Esophagus squamous epithelium (tissue), 4 donors: ENCODE results near the gene PRKD1.

Source experiments
- POLR2A ChIP-seq, 4 donors: fragments of 450-650 bp; IDR thresholded peaks; one replicate each; pipeline ENCODE4 v1.6.1; 2017; ENCODE audit warnings: antibody characterized with exemption in 4 of 4, mild to moderate bottlenecking in 4 of 4, moderate library complexity in 3 of 4
- TF ChIP-seq, protein P1 (sequence below), 6 experiments: fragments of 450-650 bp in 4 of 6; fragments of 200-600 bp in 2 of 6; sonication (generic) in 2 of 6; IDR thresholded peaks; one replicate each; pipeline ENCODE4 v1.5.1; 2016 to 2019; ENCODE audit warnings: antibody characterized with exemption in 6 of 6, mild to moderate bottlenecking in 4 of 6, moderate library complexity in 4 of 6

DNA sequence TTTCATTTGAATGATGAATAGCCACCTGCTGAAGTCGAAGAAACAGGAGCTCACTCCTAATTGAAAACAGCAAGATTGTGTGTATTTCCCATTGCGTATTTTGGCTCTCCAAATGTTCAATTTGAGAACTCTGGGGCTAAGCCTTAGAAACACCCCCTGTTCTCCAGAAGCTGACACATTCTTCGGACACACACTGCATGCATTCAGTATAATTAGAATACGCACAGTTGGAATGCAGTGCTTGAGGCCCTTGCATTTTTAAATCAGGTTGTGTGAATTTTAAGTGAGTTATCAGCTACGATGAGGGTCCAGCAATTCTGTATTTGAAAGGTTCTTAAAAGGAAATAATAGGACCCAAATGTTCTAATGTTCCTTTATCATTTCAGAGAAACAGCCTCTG, 103.8 kb downstream of the PRKD1 start:
- TF ChIP-seq, protein P1, sequence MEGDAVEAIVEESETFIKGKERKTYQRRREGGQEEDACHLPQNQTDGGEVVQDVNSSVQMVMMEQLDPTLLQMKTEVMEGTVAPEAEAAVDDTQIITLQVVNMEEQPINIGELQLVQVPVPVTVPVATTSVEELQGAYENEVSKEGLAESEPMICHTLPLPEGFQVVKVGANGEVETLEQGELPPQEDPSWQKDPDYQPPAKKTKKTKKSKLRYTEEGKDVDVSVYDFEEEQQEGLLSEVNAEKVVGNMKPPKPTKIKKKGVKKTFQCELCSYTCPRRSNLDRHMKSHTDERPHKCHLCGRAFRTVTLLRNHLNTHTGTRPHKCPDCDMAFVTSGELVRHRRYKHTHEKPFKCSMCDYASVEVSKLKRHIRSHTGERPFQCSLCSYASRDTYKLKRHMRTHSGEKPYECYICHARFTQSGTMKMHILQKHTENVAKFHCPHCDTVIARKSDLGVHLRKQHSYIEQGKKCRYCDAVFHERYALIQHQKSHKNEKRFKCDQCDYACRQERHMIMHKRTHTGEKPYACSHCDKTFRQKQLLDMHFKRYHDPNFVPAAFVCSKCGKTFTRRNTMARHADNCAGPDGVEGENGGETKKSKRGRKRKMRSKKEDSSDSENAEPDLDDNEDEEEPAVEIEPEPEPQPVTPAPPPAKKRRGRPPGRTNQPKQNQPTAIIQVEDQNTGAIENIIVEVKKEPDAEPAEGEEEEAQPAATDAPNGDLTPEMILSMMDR (IDR thresholded peaks at IDR 0.05): no peak
- no peak for TF ChIP-seq POLR2A (IDR thresholded peaks at IDR 0.05)
